ENCODE data around the gene NLRC3. TPM values are rescaled to one million over a fixed set of nuclear protein-coding genes. Genes with fewer than 3 reads are reported as not detected.
A peak's percentile ranks its signal among the peaks of the same experiment; 100 is the strongest.

The NLRC3 gene
- total RNA-seq, 4 donors from 2014 or later, result under 0.01 to 1.5 (median 0.68) TPM

- H3K4me1 ChIP-seq, result peaks cover 0 to 4% of the 10 kb centered on the region in 2 donors
- intact Hi-C loops (cut with DNase I; ENCODE audit: low total_unique reads), result no loop called here
- TF ChIP-seq POLR2A (IDR thresholded peaks at IDR 0.05), result no peak
- TF ChIP-seq CTCF (IDR thresholded peaks at IDR 0.05), result no peak
- no peaks in the 10 kb centered on the region for H3K9me3 ChIP-seq
- peak overlapping the region; percentile 87 for H3K27ac ChIP-seq
- H3K36me3 ChIP-seq, result no peaks in the 10 kb centered on the region
- H3K4me3 ChIP-seq, result peak overlapping the region in 1 of 2 donors; percentile 15
- H3K27me3 ChIP-seq, result no peaks in the 10 kb centered on the region
- peak in 1 of 2 donors; percentile 72 for DNase-seq
Observed at GRCh38 chr16:3520413-3520812, 56.8 kb downstream of the NLRC3 start.

- peaks cover 0 to 4% of the 10 kb centered on the region in 2 donors for H3K4me1 ChIP-seq
- H3K27ac ChIP-seq, result peak overlapping the region; percentile 87
- DNase-seq, result no peak
- H3K9me3 ChIP-seq, result no peaks in the 10 kb centered on the region
- no peaks in the 10 kb centered on the region for H3K36me3 ChIP-seq
- intact Hi-C loops (cut with DNase I; ENCODE audit: low total_unique reads), result no loop called here
- H3K27me3 ChIP-seq, result no peaks in the 10 kb centered on the region
- TF ChIP-seq CTCF (IDR thresholded peaks at IDR 0.05), result no peak
- TF ChIP-seq POLR2A (IDR thresholded peaks at IDR 0.05), result no peak
- no peak overlapping the region for H3K4me3 ChIP-seq
Observed at GRCh38 chr16:3519581-3519980, 57.6 kb downstream of the NLRC3 start.

GRCh38 chr16:3518986-3519348 lies 58.2 kb downstream of the NLRC3 start:
- H3K9me3 ChIP-seq, result no peaks in the 10 kb centered on the region
- no peaks in the 10 kb centered on the region for H3K27me3 ChIP-seq
- H3K36me3 ChIP-seq, result no peaks in the 10 kb centered on the region

GRCh38 chr16:3518292-3518985 lies 58.8 kb downstream of the NLRC3 start:
- H3K27me3 ChIP-seq, result no peaks in the 10 kb centered on the region
- TF ChIP-seq POLR2A (IDR thresholded peaks at IDR 0.05) (no peak), CTCF (IDR thresholded peaks at IDR 0.05) (no peak)
- peak overlapping the region in 1 of 2 donors; percentile 87 for H3K27ac ChIP-seq
- no peaks in the 10 kb centered on the region for H3K9me3 ChIP-seq
- DNase-seq, result no peak
- peaks cover 0 to 4% of the 10 kb centered on the region in 2 donors for H3K4me1 ChIP-seq
- H3K36me3 ChIP-seq, result no peaks in the 10 kb centered on the region
- no peak overlapping the region for H3K4me3 ChIP-seq
- intact Hi-C loops (cut with DNase I; ENCODE audit: low total_unique reads), result no loop called here

More at GRCh38 chr16:3518986-3519348, 58.2 kb downstream of the NLRC3 start:
- intact Hi-C loops (cut with DNase I; ENCODE audit: low total_unique reads), result no loop called here
- Histone ChIP-seq H3K4me3 (no peak overlapping the region), H3K27ac (peak overlapping the region; percentile 87), H3K4me1 (peaks cover 0 to 4% of the 10 kb centered on the region in 2 donors)
- TF ChIP-seq POLR2A (IDR thresholded peaks at IDR 0.05) (no peak), CTCF (IDR thresholded peaks at IDR 0.05) (no peak)
- no peak for DNase-seq

- Histone ChIP-seq H3K27me3 (no peaks in the 10 kb centered on the region), H3K9me3 (no peaks in the 10 kb centered on the region), H3K27ac (no peak overlapping the region), H3K4me1 (peaks cover 0 to 4% of the 10 kb centered on the region in 2 donors), H3K36me3 (no peaks in the 10 kb centered on the region), H3K4me3 (no peak overlapping the region)
- TF ChIP-seq POLR2A (IDR thresholded peaks at IDR 0.05) (no peak), CTCF (IDR thresholded peaks at IDR 0.05) (no peak)
- intact Hi-C loops (cut with DNase I; ENCODE audit: low total_unique reads), result no loop called here
- DNase-seq, result no peak
Observed at GRCh38 chr16:3515897-3516296, 61.3 kb downstream of the NLRC3 start.

All from uterus (tissue), 4 donors.